WI38 (cell line): ENCODE data around the gene DIP2A.

Experiments
- H3K4me3 ChIP-seq: 2 replicates; pipeline ENCODE4 v1.5.1; 2011; ENCODE audit warnings: low read depth, mild to moderate bottlenecking, control low read depth, low read length
- TF ChIP-seq, protein P1 (sequence below): IDR thresholded peaks from 2 replicates; pipeline ENCODE4 v1.5.1; 2012; ENCODE audit warnings: low read depth, mild to moderate bottlenecking, control low read depth, low read length

DIP2A gene

DNA sequence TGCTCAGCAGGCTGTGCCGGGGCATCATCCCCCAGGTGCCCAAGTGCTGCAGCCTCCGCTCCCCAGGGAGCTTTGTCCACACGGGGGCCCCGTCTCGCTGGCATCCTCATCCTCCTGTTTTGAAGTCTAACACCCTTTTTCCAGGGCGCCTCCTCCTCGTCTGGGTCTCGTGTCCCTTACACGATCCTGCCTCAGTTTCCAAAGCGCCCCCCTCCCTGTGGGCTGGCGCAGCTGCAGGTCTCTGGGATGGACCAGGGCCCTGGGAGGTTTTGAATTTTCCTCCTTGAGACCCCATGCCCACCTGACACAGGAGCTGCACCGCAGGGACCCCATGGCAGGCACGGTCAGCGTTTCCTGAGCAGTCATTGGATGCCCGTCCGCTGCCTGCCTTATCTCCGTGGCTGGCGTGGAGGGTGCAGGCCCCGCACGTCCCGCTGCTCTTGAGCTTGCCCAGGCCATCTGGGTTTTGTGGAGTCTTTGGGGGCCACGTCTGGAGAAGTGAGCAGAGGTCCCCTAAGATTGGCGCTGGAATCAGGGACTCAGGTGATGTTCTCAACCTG lies 37.4 kb upstream of the DIP2A start:
- H3K4me3 ChIP-seq, result no peak overlapping the region
- TF ChIP-seq, protein P1, sequence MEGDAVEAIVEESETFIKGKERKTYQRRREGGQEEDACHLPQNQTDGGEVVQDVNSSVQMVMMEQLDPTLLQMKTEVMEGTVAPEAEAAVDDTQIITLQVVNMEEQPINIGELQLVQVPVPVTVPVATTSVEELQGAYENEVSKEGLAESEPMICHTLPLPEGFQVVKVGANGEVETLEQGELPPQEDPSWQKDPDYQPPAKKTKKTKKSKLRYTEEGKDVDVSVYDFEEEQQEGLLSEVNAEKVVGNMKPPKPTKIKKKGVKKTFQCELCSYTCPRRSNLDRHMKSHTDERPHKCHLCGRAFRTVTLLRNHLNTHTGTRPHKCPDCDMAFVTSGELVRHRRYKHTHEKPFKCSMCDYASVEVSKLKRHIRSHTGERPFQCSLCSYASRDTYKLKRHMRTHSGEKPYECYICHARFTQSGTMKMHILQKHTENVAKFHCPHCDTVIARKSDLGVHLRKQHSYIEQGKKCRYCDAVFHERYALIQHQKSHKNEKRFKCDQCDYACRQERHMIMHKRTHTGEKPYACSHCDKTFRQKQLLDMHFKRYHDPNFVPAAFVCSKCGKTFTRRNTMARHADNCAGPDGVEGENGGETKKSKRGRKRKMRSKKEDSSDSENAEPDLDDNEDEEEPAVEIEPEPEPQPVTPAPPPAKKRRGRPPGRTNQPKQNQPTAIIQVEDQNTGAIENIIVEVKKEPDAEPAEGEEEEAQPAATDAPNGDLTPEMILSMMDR, result no peak

DNA sequence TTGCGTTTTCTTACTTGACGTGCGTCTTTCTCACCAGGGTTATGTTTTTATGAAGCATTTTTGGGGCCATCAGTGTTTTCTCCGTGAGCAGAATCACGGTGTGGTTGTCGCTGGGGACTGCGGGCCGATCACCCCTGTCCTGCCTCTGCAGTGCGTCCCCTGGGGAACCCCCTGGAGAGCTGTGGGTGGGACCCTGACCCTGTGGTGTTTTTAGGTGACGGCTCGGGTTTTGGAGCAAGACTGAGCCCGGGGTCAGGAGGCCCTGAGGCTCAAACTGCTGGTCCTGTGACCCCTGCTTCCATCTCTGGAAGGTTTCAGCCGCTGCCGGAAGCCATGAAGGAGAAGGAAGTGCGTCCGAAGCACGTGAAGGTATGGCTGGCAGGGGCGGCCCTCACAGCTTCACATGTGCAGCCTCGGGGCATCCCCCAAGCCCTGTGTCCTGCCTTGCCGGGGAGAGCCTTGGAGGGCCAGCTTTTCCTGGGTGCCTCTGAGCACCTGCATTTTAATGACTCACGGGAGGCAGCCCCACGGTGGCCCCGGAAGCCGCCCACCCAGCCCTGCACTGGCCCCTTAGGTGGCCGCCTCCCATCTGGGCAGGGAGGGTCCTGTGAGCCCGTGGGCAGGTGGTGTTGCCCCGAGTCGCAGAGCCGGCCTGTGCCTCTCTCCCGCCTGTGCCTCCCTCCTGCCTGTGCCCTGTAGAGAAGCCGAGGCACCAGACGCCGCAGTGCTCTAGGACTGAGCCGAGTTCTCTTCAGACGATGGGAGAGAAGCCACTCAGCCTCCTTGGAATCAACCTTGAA lies 36.7 kb upstream of the DIP2A start:
- H3K4me3 ChIP-seq, result no peak overlapping the region
- TF ChIP-seq, protein P1, result no peak

DNA sequence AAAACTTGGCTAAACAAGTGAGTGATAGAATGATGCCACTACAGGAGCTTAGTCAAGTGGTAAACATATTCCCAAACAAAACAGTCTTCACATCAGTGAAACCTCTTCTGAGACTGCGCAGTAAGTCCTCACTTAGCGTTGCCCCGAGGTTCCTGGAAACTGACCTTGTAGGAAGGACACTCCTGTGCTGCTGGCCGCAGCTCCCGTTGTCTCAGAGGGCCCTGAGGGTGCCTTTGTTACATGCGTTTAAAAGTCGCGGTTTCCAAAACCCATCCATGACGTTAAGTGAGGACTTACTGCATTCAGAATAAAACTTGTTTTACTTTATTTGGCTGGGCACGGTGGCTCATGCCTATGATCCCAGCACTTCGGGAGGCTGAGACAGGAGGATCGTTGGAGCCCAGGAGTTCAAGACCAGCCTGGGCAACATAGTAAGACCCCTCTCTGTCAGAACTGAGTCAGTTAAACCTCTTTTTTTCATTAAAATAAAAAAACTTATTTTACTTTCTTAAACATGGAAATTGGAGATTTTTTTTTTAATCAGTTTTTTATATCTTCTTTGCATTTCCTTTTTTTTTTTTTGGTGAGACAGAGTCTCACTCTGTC lies 36.0 kb upstream of the DIP2A start:
- TF ChIP-seq, protein P1, result no peak

DNA sequence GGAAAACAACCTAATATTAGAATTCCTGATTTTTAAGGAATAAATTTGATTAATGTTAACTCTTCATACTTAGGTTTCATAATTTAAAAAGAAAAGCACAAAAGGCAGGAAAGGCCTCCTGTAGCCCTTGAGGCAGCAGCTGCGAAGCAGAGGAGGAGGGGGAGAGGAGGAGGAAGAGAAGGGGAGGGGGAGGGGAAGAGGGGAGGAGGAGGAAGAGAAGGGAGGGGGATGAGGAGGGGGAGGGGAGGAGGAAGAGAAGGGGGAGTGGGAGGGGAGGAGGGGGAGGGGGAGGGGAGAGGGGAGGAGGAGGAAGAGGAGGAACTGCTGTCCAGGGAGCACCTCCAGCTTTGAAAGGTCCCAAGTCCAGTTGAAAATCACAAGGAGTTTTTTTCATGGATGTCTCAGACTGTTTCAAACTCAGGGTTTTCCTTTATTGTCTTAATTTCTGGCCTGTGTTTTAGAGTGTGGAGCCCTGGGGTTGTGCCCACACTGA lies 35.1 kb upstream of the DIP2A start:
- H3K4me3 ChIP-seq, result no peak overlapping the region
- TF ChIP-seq, protein P1, result no peak

More for the DNA sequence above, 36.0 kb upstream of the DIP2A start:
- H3K4me3 ChIP-seq, result no peak overlapping the region

DNA sequence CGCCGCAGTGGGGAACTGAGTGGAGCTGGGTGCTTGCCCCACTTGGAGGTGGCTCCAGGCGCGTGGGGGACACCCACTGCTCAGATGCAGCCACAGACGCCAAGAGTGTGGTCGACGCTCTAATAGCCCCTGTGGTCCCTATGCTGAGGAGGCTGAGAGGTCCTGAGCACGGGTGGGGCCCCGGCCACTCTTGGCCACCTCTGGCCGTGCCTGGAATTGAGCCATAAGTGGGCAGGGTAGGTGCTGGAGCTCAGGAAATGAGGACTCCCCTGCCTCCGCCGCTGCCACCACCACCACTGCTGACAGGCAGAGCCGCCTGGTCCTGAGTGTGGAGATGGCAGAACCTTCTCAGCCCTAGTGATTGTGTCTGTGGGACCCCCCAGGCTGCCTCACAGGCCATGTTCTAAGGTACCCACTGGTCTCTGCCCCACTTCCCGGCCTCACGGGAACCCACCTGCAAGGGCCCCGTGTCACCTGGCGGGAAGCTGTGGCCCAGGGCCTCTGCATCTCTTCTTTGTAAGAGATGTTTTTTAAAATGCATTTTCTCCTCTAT lies 34.6 kb upstream of the DIP2A start:
- no peak overlapping the region for H3K4me3 ChIP-seq

DNA sequence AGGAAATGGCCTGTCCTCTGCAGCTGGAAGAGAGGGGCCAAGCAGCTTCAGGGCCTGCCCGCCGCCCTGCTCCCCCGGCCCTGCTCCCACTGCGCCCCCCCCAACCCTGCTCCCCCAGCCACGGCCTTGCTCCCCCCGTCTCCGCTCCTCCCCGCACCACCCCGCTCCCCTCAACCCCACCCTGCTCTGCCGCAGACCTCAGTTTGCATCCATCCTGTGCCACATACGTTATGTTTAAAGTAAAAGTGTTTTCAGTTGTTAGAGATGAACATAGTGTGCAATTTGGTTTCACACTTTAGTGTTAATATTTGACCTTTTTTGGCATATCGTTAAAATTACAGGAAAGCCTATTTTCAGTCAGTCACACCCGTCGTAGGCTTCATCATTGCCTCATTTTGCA lies 34.1 kb upstream of the DIP2A start:
- TF ChIP-seq, protein P1, result no peak
- no peak overlapping the region for H3K4me3 ChIP-seq

More for the DNA sequence above, 34.6 kb upstream of the DIP2A start:
- TF ChIP-seq, protein P1, result no peak
